ENCODE measurements around the gene TTC39C.

The TTC39C gene

GRCh38 chr18:24176727-24177416, 162.3 kb downstream of the TTC39C start:
- Mint-ChIP-seq H3K27me3 (no peaks in the 10 kb centered on the region), H3K36me3 (ENCODE audit: low read depth) (no peaks in the 10 kb centered on the region), H3K27ac (no peak overlapping the region), H3K4me1 (ENCODE audit: low read depth) (peaks cover 11% of the 10 kb centered on the region), H3K4me3 (no peak overlapping the region), H3K9me3 (no peaks in the 10 kb centered on the region)

GRCh38 chr18:24177499-24178133, 163.1 kb downstream of the TTC39C start:
- Mint-ChIP-seq H3K4me1 (ENCODE audit: low read depth) (peaks cover 11% of the 10 kb centered on the region), H3K9me3 (no peaks in the 10 kb centered on the region), H3K27ac (no peak overlapping the region)

GRCh38 chr18:24180048-24180447, 165.5 kb downstream of the TTC39C start:
- Mint-ChIP-seq H3K9me3 (no peaks in the 10 kb centered on the region), H3K27ac (no peak overlapping the region), H3K27me3 (no peaks in the 10 kb centered on the region), H3K36me3 (ENCODE audit: low read depth) (no peaks in the 10 kb centered on the region), H3K4me1 (ENCODE audit: low read depth) (peaks cover 11% of the 10 kb centered on the region), H3K4me3 (no peak overlapping the region)

More at GRCh38 chr18:24177499-24178133, 163.1 kb downstream of the TTC39C start:
- no peak overlapping the region for H3K4me3 Mint-ChIP-seq
- no peaks in the 10 kb centered on the region for H3K27me3 Mint-ChIP-seq
- no peaks in the 10 kb centered on the region for H3K36me3 Mint-ChIP-seq (ENCODE audit: low read depth)

- Mint-ChIP-seq H3K27ac (no peak overlapping the region), H3K4me3 (no peak overlapping the region), H3K27me3 (no peaks in the 10 kb centered on the region), H3K4me1 (ENCODE audit: low read depth) (peaks cover 7% of the 10 kb centered on the region), H3K9me3 (no peaks in the 10 kb centered on the region), H3K36me3 (ENCODE audit: low read depth) (no peaks in the 10 kb centered on the region)
Observed at GRCh38 chr18:24181806-24182205, 167.3 kb downstream of the TTC39C start.
